HG03135 (cell line): ENCODE results near the gene METTL14.
A peak's percentile ranks its signal among the peaks of the same experiment; 100 is the strongest.
"Not testable (repeated sequence)": the region's sequence is repeated elsewhere in the genome, so short reads cannot be mapped to it uniquely, and the experiment has no call there.

Experiments used
- ATAC-seq: cut with Tn5 transposase; IDR thresholded peaks from one replicate; pipeline ENCODE4 v1.9.1; 2021; ENCODE audit warnings: mild to moderate bottlenecking, moderate library complexity; ENCODE audit not compliant: unreplicated experiment

The METTL14 gene

GRCh38 chr4:118684873-118685811 lies at the start of gene METTL14:
Gene METTL14, plus strand, starts transcription at chr4:118685392. Its CDS starts 143 bp downstream, at chr4:118685535.
- ATAC-seq: peak; percentile 99

GRCh38 chr4:118636126-118636525 lies 49.1 kb upstream of the METTL14 start:
- ATAC-seq: not testable (repeated sequence)

GRCh38 chr4:118664665-118665064 lies 20.5 kb upstream of the METTL14 start:
- ATAC-seq: not testable (repeated sequence)

- not testable (repeated sequence) for ATAC-seq
These were observed 16.0 kb upstream of the METTL14 start for GRCh38 chr4:118669220-118669619.

- ATAC-seq: not testable (repeated sequence)
These were observed 14.2 kb upstream of the METTL14 start for GRCh38 chr4:118670968-118671367.

- ATAC-seq: no peak
These were observed 9.1 kb upstream of the METTL14 start for GRCh38 chr4:118676128-118676527.

- no peak for ATAC-seq
These were observed 4.4 kb upstream of the METTL14 start for GRCh38 chr4:118680808-118681207.

GRCh38 chr4:118682928-118683327 lies 2.3 kb upstream of the METTL14 start:
- no peak for ATAC-seq

GRCh38 chr4:118683513-118683912 lies 1.7 kb upstream of the METTL14 start:
- ATAC-seq: no peak

- no peak for ATAC-seq
These were observed 17.9 kb downstream of the METTL14 start for GRCh38 chr4:118703118-118703517.

- ATAC-seq: no peak
These were observed 25.9 kb downstream of the METTL14 start for GRCh38 chr4:118711052-118711451.

GRCh38 chr4:118712872-118713271 lies 27.7 kb downstream of the METTL14 start:
- ATAC-seq: no peak

GRCh38 chr4:118714682-118715081 lies 29.5 kb downstream of the METTL14 start:
- ATAC-seq: no peak

- ATAC-seq: no peak
These were observed 31.1 kb downstream of the METTL14 start for GRCh38 chr4:118716304-118716703.

- ATAC-seq: no peak
These were observed 33.4 kb downstream of the METTL14 start for GRCh38 chr4:118718511-118719170.

GRCh38 chr4:118721752-118722151 lies 36.6 kb downstream of the METTL14 start:
- no peak for ATAC-seq

- no peak for ATAC-seq
These were observed 38.2 kb downstream of the METTL14 start for GRCh38 chr4:118723369-118723768.

- ATAC-seq: no peak
These were observed 42.2 kb downstream of the METTL14 start for GRCh38 chr4:118727360-118727759.

- no peak for ATAC-seq
These were observed 44.4 kb downstream of the METTL14 start for GRCh38 chr4:118729287-118730286.

GRCh38 chr4:118730683-118731082 lies 45.5 kb downstream of the METTL14 start:
- ATAC-seq: no peak
